ENCODE data around the gene IFITM2.

- TF ChIP-seq, protein P1, sequence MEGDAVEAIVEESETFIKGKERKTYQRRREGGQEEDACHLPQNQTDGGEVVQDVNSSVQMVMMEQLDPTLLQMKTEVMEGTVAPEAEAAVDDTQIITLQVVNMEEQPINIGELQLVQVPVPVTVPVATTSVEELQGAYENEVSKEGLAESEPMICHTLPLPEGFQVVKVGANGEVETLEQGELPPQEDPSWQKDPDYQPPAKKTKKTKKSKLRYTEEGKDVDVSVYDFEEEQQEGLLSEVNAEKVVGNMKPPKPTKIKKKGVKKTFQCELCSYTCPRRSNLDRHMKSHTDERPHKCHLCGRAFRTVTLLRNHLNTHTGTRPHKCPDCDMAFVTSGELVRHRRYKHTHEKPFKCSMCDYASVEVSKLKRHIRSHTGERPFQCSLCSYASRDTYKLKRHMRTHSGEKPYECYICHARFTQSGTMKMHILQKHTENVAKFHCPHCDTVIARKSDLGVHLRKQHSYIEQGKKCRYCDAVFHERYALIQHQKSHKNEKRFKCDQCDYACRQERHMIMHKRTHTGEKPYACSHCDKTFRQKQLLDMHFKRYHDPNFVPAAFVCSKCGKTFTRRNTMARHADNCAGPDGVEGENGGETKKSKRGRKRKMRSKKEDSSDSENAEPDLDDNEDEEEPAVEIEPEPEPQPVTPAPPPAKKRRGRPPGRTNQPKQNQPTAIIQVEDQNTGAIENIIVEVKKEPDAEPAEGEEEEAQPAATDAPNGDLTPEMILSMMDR (IDR thresholded peaks at IDR 0.05): no peak
- TF ChIP-seq EP300 (IDR thresholded peaks at IDR 0.05) (no peak), POLR2A (IDR thresholded peaks at IDR 0.05) (no peak), POLR2AphosphoS5 (IDR thresholded peaks at IDR 0.05) (no peak)
Measured at GRCh38 chr11:328012-328411, 20.4 kb downstream of the IFITM2 start.
